ENCODE measurements around the gene PTPRT.

PTPRT gene

DNA sequence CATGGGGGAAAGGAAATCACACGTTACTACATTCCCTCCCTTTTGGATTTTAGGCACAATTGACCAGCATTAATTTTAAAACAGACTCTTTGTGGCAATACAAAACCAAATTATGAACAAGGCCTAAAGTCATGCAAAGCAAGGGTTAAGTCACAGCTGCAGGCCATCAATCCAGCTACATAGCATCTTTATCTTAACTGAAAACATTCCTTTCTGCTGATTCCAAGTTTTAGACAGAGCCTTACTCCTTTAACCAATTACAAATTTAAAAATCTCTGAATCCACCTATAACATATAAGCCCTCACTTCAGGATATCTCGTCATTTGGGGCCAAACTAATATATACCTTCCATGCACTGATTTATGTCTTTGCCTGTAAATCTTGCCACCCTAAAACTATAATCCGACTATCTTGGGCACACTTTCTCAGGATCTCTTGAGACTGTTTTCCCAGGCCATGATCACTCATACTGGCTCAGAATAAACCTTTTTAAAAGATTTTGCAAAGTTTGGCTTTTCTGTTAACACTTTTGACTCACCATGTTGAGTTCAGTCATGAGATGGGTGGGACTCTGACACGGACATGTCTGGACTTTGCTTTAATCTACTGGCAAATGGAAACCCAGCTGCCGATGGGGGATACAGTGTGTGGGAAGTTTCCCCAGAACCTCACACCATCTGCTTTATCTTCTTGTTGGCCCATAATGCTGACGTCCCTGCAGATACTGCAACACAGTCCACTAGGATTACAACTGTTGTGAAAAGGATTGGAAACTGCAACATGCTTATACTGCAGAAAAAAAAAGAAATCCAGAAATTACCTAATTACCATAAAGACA lies 757.0 kb downstream of the PTPRT start:
- DNase-seq: no peak

DNA sequence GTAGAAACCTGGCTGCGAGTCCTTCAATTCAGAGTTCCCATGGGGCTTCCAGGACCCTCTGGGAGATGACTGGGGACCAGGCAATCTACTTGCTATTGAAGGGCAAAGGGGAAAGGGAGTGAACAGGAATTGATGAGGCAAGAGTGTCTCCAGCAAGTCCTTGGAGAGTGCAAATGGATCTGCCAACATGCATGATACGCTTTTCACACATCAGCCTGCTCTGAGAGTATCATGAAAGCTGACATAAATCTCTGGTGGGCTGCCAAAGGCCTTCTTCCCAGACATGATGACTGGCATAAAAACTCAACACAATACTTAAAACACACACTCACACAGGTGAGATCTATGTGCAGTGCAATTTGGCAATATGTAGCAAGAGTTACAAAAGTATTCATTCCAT lies 759.1 kb downstream of the PTPRT start:
- DNase-seq: no peak

DNA sequence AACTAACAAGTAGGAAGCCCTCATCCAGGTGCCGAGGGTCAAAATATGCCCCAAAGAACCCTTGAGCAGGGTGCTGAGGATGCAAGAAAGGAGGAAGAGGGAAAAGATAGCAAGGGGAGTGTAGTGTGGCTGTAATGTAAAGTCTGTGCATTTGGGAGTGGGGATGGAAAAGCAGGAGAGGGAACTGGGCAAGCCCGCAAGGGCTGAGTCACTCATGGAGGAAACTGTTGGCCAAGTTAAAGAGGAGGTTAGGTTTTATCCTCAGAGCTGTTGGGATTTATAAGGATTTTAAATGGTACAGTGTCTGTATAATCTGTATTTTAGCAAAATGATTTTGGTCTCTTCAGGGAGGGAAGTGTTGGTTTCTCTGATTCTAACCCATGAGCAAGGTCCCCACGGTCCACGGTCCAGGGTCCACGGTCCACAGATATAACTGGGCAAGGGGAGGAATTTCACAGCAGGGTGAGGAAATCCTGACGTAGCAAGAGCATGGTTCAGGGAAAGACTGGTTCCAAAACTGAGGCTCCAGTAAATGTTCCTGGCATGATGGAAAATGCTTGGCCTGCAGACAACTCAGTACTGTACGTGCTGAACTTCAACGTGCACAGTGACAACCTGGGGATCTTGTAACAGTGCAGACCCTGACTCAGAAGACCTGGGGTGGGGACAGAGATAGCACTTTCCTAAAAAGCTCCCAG lies 759.8 kb downstream of the PTPRT start:
- DNase-seq: no peak

DNA sequence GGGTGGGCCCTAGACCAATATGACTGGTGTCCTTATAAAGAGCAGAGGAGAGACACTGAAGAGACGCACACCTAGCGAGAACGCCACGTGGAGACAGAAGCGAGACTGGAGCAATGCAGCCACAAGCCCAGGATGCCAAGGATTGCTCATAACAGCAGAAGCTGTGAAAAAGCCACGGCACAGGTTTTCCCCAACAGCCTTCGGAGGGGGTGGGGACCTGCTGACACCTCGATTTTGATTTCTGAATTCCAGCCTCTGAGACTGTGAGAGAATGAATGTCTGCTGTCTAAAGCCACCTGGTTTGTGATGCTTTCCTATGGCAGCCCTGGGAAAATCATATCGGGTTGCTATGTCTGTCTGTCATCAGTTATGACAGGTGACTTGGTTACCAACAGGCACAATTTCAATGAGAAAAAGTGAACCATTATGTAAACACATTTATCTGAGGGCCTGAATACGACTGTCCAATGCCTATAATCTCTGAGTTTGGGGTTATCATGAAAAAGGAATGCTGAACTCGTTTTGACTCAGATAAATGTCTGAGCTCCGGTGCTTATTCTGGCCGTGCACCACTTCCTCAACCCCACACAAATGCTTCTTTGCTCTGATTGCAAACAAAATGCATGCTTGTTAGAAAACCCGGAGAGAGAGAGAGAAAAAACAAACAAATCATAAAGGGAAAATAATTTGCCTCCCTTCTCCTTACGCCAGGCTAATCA lies 769.7 kb downstream of the PTPRT start:
- DNase-seq: no peak

DNA sequence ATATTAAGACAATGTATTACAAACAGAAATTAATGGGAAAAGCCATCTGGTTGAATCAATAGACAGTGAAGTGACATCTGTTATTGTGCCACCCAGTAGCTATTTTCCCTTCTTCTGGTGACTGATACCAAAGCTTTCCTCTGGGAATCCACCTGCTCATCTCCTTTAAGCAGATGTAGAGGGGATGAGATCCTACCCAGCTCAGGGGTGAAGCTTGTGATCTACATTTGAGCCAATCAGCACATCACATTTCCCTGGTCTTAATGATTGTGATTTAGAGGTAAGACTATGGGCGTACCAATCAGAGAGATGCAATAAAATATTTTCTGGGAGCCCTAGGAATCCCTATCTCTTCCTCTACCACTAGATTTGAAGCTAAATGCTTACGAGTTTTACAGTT lies 782.9 kb downstream of the PTPRT start:
- DNase-seq: no peak

DNA sequence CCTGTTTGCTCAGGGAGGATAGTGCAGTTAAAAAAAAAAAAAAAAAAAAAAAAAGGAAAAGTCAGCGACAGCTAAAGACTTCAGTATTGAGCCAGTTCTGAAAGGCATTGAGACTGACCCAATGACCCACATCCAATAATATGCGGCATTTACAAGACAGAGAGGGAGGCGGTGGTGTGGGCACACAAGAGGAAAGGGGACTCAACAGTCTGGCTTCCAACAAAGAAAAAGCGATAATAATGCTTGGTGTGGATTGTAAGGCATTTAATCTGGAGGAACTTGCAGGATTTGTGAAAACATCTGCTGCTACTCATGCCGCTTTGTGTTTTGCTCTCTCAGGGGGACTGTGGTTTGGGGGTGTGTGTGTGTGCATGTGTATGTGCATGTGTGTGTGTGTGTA lies 787.3 kb downstream of the PTPRT start:
- no peak for DNase-seq

DNA sequence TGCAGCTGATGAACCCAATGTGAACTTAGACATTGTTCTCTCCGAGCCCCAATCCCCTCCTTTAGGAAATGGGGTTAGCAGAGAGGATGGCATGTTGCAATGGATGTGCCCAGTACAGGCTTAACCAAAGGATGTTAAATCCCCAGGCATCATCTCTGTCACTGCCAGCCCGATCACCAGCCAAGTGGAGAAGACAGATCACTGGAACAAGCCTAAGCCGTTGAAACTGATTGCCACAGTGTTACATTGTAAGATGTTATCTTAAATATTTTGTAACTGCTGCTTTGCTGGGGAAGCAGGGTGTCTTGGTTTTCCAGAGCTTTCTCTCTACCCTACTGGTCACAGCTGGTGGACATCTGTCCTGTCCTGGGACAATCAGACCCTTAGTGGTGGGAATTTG lies 788.1 kb downstream of the PTPRT start:
- DNase-seq: no peak

DNA sequence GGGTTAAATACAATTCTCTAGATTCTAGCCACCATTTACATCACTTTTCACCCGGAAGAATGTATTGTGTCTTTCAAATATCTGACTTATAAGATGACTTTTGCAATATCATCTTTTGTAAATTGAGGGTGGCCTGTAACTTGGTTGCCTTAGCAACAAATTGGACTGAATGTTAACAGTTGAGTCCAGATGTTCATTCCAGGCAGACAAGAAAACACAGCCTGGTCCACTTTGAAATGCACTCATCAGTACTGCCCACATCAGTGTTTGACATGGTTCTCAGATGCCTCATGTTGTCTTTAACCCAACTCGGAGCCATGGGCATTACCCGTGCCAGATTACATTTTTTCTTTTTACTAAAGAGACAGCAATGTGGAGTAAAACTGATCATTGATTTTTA lies 789.9 kb downstream of the PTPRT start:
- no peak for DNase-seq

DNA sequence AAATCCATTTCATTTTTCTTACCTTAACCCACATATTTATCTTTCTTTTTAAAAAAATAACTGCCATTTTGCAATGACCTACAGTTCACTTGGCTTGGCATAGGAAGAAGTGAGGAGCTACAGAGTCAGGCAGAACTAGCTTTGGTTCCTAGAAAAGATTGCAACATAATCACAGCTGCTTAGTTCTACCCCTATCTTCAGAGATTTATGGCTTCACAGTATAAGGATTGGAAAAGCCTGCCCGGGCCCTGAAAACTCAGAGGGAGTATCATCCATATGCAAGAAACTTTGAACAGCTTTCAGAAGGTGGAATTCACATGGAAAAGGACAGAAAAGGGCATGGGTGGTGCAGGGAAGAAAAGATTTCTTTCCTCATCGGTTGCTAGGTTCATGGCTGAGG lies 797.3 kb downstream of the PTPRT start:
- DNase-seq: no peak

DNA sequence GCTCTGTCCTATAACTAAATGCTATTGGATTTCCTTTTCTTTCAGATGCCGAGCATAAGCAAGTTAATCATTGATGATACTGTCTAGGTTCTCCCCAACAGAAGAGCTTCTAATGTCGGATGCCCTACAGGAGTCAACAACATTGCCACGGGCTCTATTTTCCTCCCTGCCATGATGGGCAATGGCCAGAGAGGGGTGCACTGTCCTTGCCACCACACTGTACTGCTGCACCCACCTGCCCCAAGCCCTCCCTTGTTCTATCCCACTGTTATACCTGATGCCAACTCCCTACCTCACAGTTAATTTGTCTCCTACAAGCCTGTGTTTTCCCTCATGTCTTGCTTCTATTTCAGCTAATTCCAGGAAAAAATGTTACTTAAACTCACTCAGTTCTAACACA lies 797.9 kb downstream of the PTPRT start:
- DNase-seq: no peak

DNA sequence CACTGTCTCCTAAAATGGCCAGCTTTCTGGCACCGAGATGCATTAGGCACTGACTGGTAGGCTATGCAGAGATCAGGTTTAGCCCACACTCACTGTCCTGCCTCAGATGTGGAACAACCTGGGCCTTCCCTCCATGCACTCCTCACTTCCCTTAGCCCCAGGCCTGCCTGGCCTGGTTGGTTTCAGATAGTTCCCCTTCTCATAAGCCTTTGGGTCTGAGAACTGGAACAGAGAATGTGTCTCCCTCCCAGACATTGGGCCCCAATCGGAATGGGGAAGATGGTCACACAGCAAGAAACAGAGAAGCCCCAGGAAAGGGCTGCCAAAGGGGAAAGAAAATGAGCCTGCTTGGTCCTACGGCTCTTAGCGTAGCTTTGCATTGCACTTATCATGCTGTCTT lies 809.4 kb downstream of the PTPRT start:
- no peak for DNase-seq

DNA sequence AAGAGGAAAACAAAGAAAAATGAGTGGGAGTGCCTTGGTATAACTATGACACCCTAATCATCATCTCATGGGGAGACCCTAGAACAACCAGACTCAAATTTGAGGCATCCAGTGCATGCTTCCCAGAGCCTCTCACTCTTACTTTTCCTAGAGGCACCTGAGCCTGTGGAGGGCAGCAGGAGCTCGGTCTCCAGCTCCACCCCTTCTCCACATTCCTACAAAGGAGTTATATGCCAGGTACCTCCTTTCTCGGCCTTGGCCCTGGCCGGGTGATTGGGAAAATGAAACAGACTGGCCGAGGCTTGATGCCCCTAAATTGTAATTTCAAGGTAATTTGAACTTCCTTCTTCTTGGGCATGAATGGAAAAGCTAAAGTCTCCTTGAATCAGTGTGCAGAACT lies 810.3 kb downstream of the PTPRT start:
- DNase-seq: no peak

DNA sequence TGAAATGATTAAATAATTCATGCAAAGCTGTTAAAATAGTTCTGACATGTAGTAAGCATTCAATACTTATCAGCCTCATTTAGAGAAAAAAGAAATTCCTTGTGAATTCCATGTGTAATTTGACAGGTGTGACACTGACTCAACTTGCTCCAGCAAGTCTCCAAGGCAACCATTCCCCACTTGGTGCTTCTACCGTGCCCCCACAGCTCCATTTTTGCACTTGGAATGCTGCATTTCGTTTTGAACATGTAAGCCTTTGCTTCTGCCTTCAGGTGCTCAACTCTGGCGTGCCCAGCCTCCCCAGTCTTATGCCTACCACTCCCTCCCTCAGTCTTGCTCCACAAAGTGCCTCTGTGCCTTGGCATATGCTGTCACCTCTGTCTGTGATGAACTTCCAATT lies 810.9 kb downstream of the PTPRT start:
- DNase-seq: no peak

DNA sequence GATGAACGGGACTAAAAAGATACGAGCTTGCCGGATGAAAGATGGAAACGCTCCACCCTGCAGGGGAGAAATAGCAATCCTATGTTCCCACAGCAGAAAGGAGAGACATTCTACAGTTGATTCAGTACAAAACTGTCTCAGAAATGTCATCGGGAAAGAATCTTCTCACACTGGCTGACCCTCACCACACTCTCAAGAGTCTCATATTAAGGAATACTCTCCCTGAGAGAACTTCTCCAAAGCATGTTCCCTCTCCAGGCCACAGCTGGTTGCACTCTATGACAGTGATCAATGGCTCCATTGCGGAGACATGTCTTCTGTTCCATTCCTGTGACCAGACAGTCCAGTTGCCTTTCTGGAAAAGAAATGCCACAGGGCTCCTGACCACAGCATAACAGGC lies 813.6 kb downstream of the PTPRT start:
- DNase-seq: no peak

DNA sequence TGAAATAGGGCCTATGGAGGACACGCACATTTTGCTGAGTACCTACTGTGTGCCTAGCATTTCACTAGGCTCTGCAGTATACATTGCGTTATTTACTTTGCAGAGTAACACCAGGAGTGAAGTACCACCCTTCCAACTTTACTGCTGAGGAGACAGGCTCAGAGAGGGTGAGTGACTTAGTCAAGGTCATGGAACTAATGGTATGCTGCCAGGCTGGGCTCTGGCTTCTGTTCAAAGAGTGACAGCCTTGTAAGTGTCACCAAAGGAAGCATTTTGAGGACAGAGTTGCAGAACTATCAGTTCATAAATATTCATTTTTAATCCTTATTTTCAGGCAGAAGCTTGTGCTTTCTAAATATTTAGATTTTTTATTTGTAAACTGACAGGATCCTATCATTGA lies 816.7 kb downstream of the PTPRT start:
- no peak for DNase-seq

DNA sequence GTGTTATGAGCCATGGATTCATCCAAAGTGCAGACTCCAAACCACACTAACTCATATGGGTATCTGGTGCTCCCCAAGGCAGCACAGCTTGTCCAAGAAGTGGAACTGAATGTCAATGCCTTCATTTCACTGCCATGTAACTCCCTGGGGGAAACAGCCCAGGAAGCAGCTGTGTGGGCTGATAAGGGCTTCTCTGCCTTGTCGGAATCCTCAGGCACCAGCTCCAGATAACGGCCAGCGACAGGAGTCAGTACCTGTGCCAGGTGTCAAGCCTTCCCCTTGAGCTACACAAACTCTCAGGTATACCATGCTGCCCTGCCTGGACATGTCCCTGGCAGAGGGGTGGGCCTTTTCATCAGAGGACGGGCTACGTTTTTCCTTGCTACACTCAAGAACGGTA lies 819.6 kb downstream of the PTPRT start:
- no peak for DNase-seq

DNA sequence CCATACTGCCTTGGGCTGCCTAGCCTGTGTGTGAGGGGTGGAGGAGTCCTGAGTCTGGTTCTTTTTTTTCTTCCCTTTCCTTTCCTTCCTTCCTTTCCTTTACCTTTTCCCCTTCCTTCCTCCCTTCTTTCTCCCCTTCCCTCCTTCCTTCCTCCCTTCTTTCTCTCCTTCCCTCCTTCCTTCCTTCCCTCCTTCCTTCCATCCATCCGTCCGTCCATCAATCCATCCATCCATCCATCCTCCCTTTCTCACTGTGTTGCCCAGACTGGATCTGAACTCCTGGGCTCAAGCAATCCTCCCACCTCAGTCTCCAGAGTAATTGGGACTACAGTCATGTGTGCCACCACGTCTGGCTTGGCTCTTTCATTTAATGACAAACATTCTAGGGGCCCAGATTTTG lies 820.8 kb downstream of the PTPRT start:
- no peak for DNase-seq

DNA sequence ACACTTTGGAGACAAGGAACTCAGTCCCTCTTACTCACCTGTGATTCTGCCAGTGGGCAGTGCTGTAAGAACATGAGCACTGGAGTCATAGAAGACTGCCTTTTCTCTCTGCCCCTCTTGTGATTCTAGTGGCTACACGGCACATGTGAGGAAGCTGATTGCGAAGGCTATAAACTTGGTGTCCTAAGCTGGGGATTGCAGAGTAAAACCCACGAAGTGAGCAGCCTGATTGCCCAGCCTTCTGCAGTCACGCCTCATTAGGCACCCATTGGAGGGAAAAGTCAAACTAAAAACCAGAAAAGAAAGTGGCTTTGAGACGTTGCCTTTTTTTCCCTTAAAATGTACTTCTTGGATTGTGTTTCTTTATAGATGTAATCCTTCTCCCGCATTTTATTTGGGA lies 823.1 kb downstream of the PTPRT start:
- no peak for DNase-seq

DNA sequence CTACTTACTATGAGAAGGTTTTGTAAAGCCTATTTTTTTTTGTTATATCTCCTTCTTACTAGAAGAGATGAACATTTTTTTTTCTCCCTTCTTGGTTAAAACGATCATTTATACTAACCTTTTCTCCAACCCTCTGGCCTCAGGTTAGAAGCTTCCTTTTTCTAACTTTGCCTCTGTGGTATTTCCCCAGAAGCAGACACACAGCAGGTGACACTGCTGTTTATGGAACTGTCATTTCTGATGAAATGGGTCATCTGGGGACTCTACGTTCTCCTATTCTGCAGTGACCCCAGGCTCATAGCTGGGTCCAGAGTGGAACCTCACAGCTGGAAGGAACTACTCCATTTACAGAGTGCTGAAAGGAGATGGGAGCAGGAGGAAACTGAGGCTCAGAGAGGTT lies 825.3 kb downstream of the PTPRT start:
- no peak for DNase-seq

DNA sequence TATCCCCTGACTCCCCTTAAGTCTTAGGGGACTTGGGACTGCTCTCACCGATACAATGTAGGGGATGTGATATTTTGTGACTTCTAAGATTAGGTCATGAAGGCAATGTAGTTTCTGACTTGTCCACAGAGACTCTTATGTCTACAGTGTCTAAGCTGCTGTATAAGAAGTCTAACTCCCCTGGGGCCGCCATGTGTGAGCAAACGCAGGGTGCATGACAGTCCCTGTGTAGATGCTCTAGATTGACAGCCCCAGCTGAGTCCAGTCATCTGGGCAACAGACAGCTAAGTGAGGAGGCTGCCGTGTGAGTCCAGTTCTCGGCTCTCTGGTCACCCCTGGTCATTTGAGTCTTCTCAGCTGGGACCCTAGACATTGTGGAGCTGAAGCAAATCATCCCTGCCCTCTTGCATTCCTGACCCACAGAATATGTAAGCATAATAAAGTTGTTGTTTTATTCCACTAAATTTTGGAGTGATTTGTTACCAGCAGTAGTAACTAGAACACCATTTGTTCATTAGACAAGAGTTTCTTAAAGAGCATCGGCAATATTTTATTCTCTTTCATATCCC lies 828.2 kb downstream of the PTPRT start:
- no peak for DNase-seq

DNA sequence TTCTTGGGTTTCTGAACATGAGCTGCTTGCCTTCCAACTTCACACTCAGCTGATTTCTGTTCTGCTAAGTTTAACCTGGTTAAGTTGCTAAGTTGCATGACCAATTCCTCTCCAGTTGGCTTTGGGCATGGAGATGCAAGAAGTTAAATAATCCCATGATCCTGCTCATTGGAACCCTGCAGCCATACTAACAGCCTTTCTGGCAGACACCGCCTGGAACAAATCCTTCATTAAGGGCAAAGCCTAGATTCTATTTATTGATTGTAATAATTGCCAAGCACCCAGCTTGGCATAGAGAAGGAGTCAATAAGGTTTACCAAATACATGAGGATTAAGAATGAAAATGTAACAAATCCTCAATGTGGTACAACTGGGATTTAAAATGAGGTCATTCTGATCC lies 829.1 kb downstream of the PTPRT start:
- no peak for DNase-seq

DNA sequence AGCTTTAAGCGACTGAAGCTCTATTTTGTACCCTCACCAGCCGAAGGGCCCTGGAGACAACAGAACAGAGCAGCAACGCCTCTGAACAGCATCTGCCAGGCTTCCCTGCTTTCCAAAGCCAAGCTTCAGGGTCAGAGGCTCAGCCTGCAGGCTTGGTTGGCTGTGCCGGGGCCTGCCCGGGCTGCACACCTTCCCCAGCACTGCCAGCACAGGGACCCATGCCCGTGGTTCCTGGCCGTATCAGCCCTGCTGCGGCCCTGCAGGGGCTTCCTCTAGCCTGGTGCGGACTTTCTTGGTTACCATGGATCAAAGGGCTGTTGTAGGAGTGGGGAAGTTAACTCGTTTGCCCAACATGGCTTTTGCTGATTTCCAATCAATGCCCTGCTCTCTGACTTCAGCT lies 830.1 kb downstream of the PTPRT start:
- no peak for DNase-seq

DNA sequence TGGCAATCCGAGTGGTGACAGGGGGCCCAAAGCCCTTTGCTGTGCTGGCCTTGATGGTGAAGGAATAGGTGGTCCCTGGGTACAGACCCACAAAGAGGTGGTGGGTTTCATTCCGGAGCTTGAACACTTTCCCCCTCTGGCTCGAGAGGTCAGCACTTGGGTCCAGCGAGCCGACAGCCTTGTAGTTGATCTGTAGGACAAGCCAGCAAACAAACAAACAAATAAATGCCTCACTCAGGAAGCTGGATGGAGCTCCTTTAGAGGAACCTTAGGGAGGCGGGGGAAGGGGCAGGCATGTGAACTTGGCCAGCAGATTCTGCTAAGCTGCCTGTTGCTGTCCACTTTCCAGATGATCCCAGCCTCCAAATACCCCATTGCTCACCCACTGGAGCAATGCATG lies 837.6 kb downstream of the PTPRT start:
- DNase-seq: no peak

DNA sequence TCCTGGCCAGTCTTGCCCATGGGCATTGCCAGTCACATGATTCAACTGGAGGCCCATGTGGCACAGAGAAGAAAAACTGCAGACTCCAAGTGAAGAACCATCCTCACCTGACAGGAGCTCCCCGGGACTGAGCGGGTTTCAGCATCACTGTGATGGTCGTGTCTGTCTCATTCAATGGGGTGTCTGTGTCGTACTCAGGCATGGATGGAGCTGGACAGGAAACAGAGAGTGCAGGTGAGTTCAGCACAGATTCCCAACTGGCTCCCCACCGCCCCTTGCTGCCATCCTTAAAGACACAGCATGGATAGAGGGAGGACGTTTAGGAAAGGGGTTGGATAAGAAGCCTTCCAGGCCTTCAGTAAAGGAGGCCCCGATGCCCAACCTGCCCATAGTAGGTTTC lies 839.2 kb downstream of the PTPRT start:
- no peak for DNase-seq
